ENCODE results near the gene GRB10.

GRB10 gene

DNA sequence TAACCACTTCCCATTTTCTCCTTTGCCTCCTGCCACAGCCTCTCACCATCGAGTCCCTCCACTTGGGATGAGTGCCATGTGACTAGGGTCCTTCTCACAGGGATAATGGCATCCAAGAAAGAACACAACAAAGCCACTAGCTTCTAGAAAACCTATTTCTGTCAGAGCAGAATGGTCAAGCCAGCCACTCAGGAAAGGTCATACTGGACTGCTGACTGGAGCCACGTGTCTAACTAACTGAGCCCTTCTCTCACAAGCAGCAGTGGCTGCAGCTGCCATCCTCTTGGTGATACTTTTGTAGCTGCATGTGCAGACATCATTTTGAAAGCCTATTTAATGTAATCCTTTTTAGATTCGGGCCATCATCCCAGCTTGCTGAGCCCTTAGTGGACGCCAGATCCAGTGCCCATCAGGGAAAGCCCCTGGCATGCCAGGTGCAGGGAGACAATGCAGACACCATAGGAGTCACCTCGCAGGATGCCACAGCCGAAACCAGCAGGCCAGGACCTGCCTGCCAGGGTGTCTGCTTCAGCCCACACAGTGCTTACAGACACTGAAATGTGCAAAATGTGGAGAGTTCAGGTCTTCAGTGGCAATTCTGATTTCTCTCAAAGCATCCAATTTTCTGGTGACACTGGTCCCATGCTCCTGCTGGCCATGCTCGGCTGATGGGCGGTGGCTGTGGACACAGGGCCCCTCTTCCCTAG is 119.1 kb downstream of the GRB10 start:
- no peak for DNase-seq (ENCODE audit: low read depth)
- H3K9ac ChIP-seq (ENCODE audit: low read length): no peak overlapping the region
- H3K4me3 ChIP-seq (ENCODE audit: low read length): no peak overlapping the region
- no peaks in the 10 kb centered on the region for H3K9me3 ChIP-seq (ENCODE audit: control insufficient read depth, low read length)
- peaks cover 20% of the 10 kb centered on the region for H3K36me3 ChIP-seq (ENCODE audit: control insufficient read depth, insufficient read depth, low read length, severe bottlenecking)
- no peaks in the 10 kb centered on the region for H3K27me3 ChIP-seq (replicated peaks; ENCODE audit: control insufficient read depth, insufficient read depth, low read length)
- peaks cover 46% of the 10 kb centered on the region for H3K4me1 ChIP-seq (ENCODE audit: control insufficient read depth, insufficient read depth, low read length)

DNA sequence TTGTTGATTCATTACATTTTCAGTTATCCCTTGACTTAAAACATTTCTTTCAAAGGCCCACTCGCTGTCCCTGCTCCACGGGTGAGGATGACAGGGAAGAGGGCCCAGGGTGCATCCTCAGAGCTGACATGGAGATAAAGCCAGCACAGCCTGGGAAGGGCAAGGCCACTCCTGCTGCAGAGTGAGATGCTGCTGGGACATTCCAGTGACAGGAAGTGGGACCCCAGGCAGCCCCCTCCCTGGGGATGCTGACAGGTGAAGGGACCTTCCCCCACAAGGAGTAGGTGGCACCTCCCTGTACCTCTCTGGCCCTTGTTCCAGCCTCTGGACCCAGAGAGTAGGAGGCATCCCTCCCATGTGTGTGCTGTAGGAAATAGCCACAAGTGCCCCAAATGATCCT is 119.7 kb downstream of the GRB10 start:
- no peaks in the 10 kb centered on the region for H3K9me3 ChIP-seq (ENCODE audit: control insufficient read depth, low read length)
- H3K4me3 ChIP-seq (ENCODE audit: low read length): no peak overlapping the region
- DNase-seq (ENCODE audit: low read depth): no peak
- no peaks in the 10 kb centered on the region for H3K27me3 ChIP-seq (replicated peaks; ENCODE audit: control insufficient read depth, insufficient read depth, low read length)
- peaks cover 20% of the 10 kb centered on the region for H3K36me3 ChIP-seq (ENCODE audit: control insufficient read depth, insufficient read depth, low read length, severe bottlenecking)
- no peak overlapping the region for H3K9ac ChIP-seq (ENCODE audit: low read length)
- peaks cover 49% of the 10 kb centered on the region for H3K4me1 ChIP-seq (ENCODE audit: control insufficient read depth, insufficient read depth, low read length)

DNA sequence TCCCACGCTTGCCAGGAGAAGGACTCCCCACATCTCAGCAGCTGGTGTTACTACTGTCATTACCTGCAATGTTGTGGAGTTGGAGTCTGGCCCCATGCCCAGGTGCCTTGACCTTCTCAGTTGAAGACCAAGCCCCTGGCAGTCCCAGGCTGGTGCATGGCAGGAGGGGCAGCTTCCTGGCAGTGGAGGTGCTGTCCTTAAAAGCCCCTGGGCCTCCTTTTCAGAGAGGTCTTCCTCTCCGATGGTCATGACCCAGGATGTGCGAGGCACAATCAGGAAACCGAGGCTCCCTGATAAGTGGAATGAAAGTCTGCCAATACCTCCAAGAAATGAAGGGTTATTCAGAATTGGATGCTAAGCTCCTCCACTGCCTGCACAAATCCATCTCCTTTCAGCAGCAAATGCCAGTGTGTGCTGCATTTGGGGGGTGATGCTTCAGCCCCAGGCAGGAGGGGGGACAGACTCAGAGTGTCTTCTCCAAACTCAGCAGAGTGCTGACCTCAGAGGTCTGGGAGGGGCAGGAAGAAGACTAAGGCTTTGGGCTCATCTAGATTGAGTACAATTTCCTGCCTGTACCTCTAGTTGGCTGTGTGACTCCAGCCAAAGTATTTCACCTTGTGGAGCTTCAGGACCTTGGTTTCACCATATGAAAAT is 120.5 kb downstream of the GRB10 start:
- Histone ChIP-seq H3K36me3 (ENCODE audit: control insufficient read depth, insufficient read depth, low read length, severe bottlenecking) (peaks cover 20% of the 10 kb centered on the region), H3K4me1 (ENCODE audit: control insufficient read depth, insufficient read depth, low read length) (peaks cover 45% of the 10 kb centered on the region), H3K27me3 (replicated peaks; ENCODE audit: control insufficient read depth, insufficient read depth, low read length) (no peaks in the 10 kb centered on the region), H3K9me3 (ENCODE audit: control insufficient read depth, low read length) (no peaks in the 10 kb centered on the region), H3K9ac (ENCODE audit: low read length) (no peak overlapping the region), H3K4me3 (ENCODE audit: low read length) (no peak overlapping the region)
- no peak for DNase-seq (ENCODE audit: low read depth)

GRCh38 chr7:50661345-50662040 is 121.2 kb downstream of the GRB10 start:
- peaks cover 48% of the 10 kb centered on the region for H3K4me1 ChIP-seq (ENCODE audit: control insufficient read depth, insufficient read depth, low read length)
- H3K9ac ChIP-seq (ENCODE audit: low read length): no peak overlapping the region
- H3K27me3 ChIP-seq (replicated peaks; ENCODE audit: control insufficient read depth, insufficient read depth, low read length): no peaks in the 10 kb centered on the region
- peaks cover 20% of the 10 kb centered on the region for H3K36me3 ChIP-seq (ENCODE audit: control insufficient read depth, insufficient read depth, low read length, severe bottlenecking)
- no peak for DNase-seq (ENCODE audit: low read depth)
- no peaks in the 10 kb centered on the region for H3K9me3 ChIP-seq (ENCODE audit: control insufficient read depth, low read length)
- no peak overlapping the region for H3K4me3 ChIP-seq (ENCODE audit: low read length)

GRCh38 chr7:50660830-50661175 is 121.9 kb downstream of the GRB10 start:
- H3K27me3 ChIP-seq (replicated peaks; ENCODE audit: control insufficient read depth, insufficient read depth, low read length): no peaks in the 10 kb centered on the region
- H3K4me1 ChIP-seq (ENCODE audit: control insufficient read depth, insufficient read depth, low read length): peaks cover 48% of the 10 kb centered on the region
- no peak overlapping the region for H3K4me3 ChIP-seq (ENCODE audit: low read length)
- H3K9ac ChIP-seq (ENCODE audit: low read length): no peak overlapping the region
- H3K36me3 ChIP-seq (ENCODE audit: control insufficient read depth, insufficient read depth, low read length, severe bottlenecking): peaks cover 18% of the 10 kb centered on the region
- no peak for DNase-seq (ENCODE audit: low read depth)
- H3K9me3 ChIP-seq (ENCODE audit: control insufficient read depth, low read length): no peaks in the 10 kb centered on the region

DNA sequence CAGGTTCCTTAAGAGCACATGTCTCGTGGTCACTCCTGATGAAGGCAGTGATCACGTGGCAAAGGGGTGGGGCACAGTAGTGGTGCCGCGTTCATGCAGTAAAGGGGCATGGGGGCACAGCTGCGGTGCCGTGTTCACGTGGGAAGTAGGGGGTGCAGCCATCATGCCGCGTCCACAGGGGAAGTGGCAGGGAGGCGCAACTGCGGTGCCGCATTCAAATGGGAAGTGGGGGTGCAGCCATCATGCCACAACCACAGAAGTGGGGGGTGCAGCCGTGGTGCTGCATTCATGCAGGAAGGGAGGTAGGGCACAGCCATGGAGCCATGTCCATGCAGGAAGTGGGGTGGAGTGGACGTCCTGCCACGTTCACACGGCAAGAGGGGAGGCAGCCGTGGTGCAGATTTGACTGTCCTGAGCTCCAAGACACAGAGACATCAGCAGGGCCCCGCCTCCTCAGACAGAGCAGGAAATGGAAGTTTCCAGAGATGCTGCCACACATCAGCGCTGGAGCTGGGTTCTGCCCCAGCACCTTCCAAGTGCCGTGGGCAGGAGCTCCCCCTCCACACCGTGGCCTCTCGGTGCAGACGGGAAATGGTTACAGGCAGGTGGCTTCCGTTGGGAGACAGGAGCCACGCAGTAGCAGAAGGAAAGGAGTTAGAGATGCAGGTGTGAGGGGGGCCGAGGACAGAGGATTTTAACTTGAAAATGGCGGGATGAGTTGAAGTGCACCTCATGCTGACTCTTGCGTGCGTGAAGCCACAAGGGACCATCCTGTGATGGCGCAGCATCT is 122.5 kb downstream of the GRB10 start:
- H3K4me1 ChIP-seq (ENCODE audit: control insufficient read depth, insufficient read depth, low read length): peaks cover 48% of the 10 kb centered on the region
- H3K9me3 ChIP-seq (ENCODE audit: control insufficient read depth, low read length): no peaks in the 10 kb centered on the region
- no peak for DNase-seq (ENCODE audit: low read depth)
- no peak overlapping the region for H3K4me3 ChIP-seq (ENCODE audit: low read length)
- no peaks in the 10 kb centered on the region for H3K27me3 ChIP-seq (replicated peaks; ENCODE audit: control insufficient read depth, insufficient read depth, low read length)
- H3K9ac ChIP-seq (ENCODE audit: low read length): no peak overlapping the region
- peaks cover 18% of the 10 kb centered on the region for H3K36me3 ChIP-seq (ENCODE audit: control insufficient read depth, insufficient read depth, low read length, severe bottlenecking)

DNA sequence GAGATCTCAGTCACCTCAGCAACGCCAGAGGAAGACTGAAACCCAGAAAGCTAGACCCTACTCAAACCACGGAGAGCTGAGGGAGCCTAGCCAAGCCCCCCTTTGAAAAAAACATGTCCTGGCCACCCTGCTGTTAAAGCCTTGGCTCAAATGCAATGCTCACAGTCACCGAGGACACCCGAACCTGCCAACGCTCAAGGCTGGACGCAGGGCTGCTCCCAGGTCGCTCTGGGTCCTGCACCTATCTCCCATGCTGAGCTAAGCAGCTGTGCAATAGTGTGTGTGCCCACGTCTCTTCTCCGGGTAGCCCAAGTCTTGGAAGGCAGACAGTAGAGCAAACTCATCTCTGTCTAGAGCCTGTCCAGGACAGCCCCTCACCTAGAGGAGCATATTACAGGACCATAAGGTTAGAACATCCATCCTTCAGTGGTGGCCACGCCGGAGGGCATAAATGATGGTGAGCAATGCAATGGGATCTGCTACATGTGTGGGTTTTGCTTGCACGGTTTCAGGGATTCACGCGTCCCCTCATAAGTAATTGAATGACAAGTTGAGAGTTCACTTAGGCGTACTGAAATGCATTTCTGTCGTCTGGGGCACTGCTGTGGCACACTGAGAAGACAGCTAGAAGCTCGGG is 123.2 kb downstream of the GRB10 start:
- Histone ChIP-seq H3K9me3 (ENCODE audit: control insufficient read depth, low read length) (no peaks in the 10 kb centered on the region), H3K36me3 (ENCODE audit: control insufficient read depth, insufficient read depth, low read length, severe bottlenecking) (peaks cover 18% of the 10 kb centered on the region), H3K27me3 (replicated peaks; ENCODE audit: control insufficient read depth, insufficient read depth, low read length) (no peaks in the 10 kb centered on the region), H3K4me1 (ENCODE audit: control insufficient read depth, insufficient read depth, low read length) (peaks cover 49% of the 10 kb centered on the region), H3K4me3 (ENCODE audit: low read length) (no peak overlapping the region), H3K9ac (ENCODE audit: low read length) (no peak overlapping the region)
- DNase-seq (ENCODE audit: low read depth): no peak

DNA sequence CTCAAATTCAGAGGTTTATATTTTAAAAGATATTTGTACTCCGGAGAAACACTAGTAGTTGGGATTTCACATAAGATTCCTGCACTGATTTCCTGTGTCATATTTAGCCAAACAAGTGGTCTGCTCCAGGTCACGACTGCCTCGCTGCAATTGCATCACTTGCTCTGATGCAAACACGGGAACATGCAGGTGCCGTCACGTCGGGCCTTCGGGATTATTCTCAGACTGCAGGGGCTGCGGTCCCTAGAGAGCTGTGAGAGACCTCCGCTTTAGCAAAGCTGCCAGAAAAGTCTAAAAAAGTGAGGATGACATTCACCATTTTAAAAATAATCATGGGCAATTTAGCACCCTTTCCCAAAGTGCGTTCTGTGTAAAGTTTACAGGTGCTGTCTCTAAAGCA is 124.0 kb downstream of the GRB10 start:
- no peak overlapping the region for H3K9ac ChIP-seq (ENCODE audit: low read length)

DNA sequence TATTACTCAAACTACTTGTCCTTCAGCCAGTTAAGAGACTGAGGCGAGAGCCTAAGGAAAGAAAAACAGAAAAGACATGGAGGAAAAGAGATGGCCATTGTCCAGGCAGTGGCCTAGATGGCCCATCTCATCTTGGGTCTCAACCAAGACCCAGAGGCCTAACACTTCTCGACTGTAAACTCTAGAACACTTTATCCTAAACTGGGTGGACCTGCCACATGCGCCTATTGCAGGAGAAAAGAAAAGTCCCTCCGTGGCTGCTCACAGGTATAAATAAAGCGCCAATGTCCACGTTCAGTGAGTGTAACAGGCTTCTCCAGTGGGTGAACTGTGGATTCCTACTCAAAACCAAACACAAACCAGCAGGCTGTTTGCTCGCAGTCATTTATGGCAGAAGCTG is 124.8 kb downstream of the GRB10 start:
- no peak for DNase-seq (ENCODE audit: low read depth)
- peaks cover 10% of the 10 kb centered on the region for H3K36me3 ChIP-seq (ENCODE audit: control insufficient read depth, insufficient read depth, low read length, severe bottlenecking)
- H3K9ac ChIP-seq (ENCODE audit: low read length): peak overlapping the region; percentile 72
- peaks cover 58% of the 10 kb centered on the region for H3K4me1 ChIP-seq (ENCODE audit: control insufficient read depth, insufficient read depth, low read length)
- no peaks in the 10 kb centered on the region for H3K9me3 ChIP-seq (ENCODE audit: control insufficient read depth, low read length)
- H3K4me3 ChIP-seq (ENCODE audit: low read length): peak overlapping the region; percentile 59
- H3K27me3 ChIP-seq (replicated peaks; ENCODE audit: control insufficient read depth, insufficient read depth, low read length): no peaks in the 10 kb centered on the region

More for the DNA sequence above, 124.0 kb downstream of the GRB10 start:
- Histone ChIP-seq H3K4me1 (ENCODE audit: control insufficient read depth, insufficient read depth, low read length) (peaks cover 50% of the 10 kb centered on the region), H3K4me3 (ENCODE audit: low read length) (no peak overlapping the region), H3K36me3 (ENCODE audit: control insufficient read depth, insufficient read depth, low read length, severe bottlenecking) (peaks cover 12% of the 10 kb centered on the region), H3K27me3 (replicated peaks; ENCODE audit: control insufficient read depth, insufficient read depth, low read length) (no peaks in the 10 kb centered on the region), H3K9me3 (ENCODE audit: control insufficient read depth, low read length) (no peaks in the 10 kb centered on the region)
- no peak for DNase-seq (ENCODE audit: low read depth)

GRCh38 chr7:50657341-50657873 is 125.3 kb downstream of the GRB10 start:
- H3K9me3 ChIP-seq (ENCODE audit: control insufficient read depth, low read length): no peaks in the 10 kb centered on the region
- DNase-seq (ENCODE audit: low read depth): peak; percentile 79
- H3K36me3 ChIP-seq (ENCODE audit: control insufficient read depth, insufficient read depth, low read length, severe bottlenecking): peaks cover 10% of the 10 kb centered on the region

More at GRCh38 chr7:50657341-50657873, 125.3 kb downstream of the GRB10 start:
- no peak overlapping the region for H3K4me3 ChIP-seq (ENCODE audit: low read length)
- H3K9ac ChIP-seq (ENCODE audit: low read length): peak overlapping the region; percentile 18
- no peaks in the 10 kb centered on the region for H3K27me3 ChIP-seq (replicated peaks; ENCODE audit: control insufficient read depth, insufficient read depth, low read length)
- peaks cover 63% of the 10 kb centered on the region for H3K4me1 ChIP-seq (ENCODE audit: control insufficient read depth, insufficient read depth, low read length)
